Neural crest cell (in vitro differentiated cells): ENCODE measurements around the gene MRPL17. TPM values are rescaled to one million over a fixed set of nuclear protein-coding genes. Genes with fewer than 3 reads are reported as not detected.

Experiments used
- DNase-seq: peaks from one replicate; pipeline ENCODE4 v3.0.0; 2021; ENCODE audit warnings: low read depth, mixed read lengths, low spot score
- H3K27ac Mint-ChIP-seq: one replicate; pipeline ENCODE4 v1.8.0; 2021; ENCODE audit warnings: mild to moderate bottlenecking, mixed read lengths; ENCODE audit not compliant: unreplicated experiment
- H3K27me3 Mint-ChIP-seq: 2 replicates; pipeline ENCODE4 v1.8.0; 2021; ENCODE audit warnings: low read depth, mild to moderate bottlenecking, mixed read lengths
- H3K36me3 Mint-ChIP-seq: 2 replicates; pipeline ENCODE4 v1.8.0; 2021; ENCODE audit warnings: low read depth, mild to moderate bottlenecking, mixed read lengths
- H3K4me1 Mint-ChIP-seq: 2 replicates; pipeline ENCODE4 v1.8.0; 2021; ENCODE audit warnings: mixed read lengths
- H3K4me3 Mint-ChIP-seq: one replicate; pipeline ENCODE4 v1.8.0; 2021; ENCODE audit warnings: mild to moderate bottlenecking, mixed read lengths
- H3K9me3 Mint-ChIP-seq: 2 replicates; pipeline ENCODE4 v1.8.0; 2021; ENCODE audit warnings: mixed read lengths
- total RNA-seq: library from RNA; stranded (reverse); gene quantifications from 2 replicates; pipeline ENCODE4 v1.2.1, GENCODE V29; 2021
- TF ChIP-seq, protein P1 (sequence below): fragments of 200-600 bp; sonication (generic); conservative IDR thresholded peaks from 2 replicates; pipeline ENCODE4 v1.5.0; 2021; ENCODE audit warnings: antibody characterized with exemption, mild to moderate bottlenecking

Gene MRPL17
- total RNA-seq, 1 donor from 2014 or later, result 58.9 TPM

DNA sequence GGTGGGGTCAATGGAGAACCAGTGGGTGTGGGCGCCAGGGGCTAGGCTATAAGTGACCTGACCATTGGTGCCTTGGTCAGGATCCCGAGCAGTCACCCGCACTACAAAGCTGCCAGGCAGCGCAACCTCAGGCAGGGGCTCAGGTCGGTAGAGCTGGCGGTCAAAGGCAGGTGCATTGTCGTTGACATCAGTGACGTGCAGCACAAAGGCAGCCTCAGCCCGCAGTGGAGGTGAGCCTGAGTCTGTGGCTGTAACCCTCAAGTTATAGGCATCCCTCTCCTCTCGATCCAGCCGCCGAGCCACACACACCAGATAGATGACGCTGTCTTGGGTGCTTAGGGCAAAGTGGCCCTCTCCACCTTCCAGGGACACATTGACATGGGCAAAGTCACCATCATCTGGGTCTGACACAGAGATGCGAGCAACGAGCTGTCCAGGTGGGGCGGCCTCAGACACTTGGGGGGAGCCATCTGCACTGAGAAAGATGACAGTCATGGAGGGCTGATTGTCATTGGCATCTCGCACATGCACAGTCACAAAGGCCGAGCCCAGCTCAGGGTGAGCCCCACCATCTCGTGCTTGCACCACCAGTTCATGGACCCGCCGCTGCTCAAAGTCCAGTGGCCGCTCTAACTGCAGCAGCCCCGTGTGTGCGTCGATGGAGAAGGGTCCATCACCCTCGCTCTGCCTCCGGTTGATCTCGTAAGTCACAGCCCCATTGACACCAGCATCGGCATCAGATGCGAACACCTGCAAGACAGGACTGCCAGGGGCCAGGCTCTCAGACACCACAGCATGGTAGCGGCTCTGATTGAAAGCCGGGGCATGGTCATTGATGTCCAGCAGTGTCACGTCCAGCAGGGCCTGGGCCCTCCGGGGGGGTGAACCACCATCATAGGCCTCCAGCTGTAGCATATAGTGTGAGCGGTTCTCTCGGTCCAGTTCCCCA is 42.8 kb downstream of the MRPL17 start:
- DNase-seq, result no peak
- TF ChIP-seq, protein P1, sequence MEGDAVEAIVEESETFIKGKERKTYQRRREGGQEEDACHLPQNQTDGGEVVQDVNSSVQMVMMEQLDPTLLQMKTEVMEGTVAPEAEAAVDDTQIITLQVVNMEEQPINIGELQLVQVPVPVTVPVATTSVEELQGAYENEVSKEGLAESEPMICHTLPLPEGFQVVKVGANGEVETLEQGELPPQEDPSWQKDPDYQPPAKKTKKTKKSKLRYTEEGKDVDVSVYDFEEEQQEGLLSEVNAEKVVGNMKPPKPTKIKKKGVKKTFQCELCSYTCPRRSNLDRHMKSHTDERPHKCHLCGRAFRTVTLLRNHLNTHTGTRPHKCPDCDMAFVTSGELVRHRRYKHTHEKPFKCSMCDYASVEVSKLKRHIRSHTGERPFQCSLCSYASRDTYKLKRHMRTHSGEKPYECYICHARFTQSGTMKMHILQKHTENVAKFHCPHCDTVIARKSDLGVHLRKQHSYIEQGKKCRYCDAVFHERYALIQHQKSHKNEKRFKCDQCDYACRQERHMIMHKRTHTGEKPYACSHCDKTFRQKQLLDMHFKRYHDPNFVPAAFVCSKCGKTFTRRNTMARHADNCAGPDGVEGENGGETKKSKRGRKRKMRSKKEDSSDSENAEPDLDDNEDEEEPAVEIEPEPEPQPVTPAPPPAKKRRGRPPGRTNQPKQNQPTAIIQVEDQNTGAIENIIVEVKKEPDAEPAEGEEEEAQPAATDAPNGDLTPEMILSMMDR, result no peak
- H3K36me3 Mint-ChIP-seq, result no peaks in the 10 kb centered on the region
- H3K4me1 Mint-ChIP-seq, result peaks cover 5% of the 10 kb centered on the region
- H3K4me3 Mint-ChIP-seq, result no peak overlapping the region
- no peaks in the 10 kb centered on the region for H3K27me3 Mint-ChIP-seq
- H3K9me3 Mint-ChIP-seq, result no peaks in the 10 kb centered on the region
- H3K27ac Mint-ChIP-seq, result no peak overlapping the region

DNA sequence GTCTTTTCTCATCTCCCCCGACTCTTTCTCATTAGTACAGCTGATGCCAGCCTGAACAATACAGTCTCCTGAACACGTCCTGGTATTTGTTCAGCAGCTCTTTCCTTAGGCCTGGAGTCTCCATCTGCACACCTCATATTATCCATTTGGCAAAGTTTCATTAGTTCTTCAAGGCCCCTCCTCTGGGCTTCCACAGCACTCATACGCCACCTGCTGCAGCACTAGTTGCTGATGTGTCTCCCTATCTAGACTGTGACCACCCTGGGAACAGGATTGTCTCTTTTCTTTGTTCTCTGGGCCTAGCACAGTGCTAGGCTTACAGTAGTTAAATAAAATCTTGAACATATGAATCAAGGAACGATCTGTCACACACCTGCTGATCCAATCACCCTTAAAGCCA is 44.7 kb downstream of the MRPL17 start:
- TF ChIP-seq, protein P1, result no peak
- no peaks in the 10 kb centered on the region for H3K9me3 Mint-ChIP-seq
- peaks cover 5% of the 10 kb centered on the region for H3K4me1 Mint-ChIP-seq
- no peaks in the 10 kb centered on the region for H3K27me3 Mint-ChIP-seq
- H3K4me3 Mint-ChIP-seq, result no peak overlapping the region
- H3K27ac Mint-ChIP-seq, result no peak overlapping the region
- no peak for DNase-seq
- H3K36me3 Mint-ChIP-seq, result peaks cover under 1% of the 10 kb centered on the region

DNA sequence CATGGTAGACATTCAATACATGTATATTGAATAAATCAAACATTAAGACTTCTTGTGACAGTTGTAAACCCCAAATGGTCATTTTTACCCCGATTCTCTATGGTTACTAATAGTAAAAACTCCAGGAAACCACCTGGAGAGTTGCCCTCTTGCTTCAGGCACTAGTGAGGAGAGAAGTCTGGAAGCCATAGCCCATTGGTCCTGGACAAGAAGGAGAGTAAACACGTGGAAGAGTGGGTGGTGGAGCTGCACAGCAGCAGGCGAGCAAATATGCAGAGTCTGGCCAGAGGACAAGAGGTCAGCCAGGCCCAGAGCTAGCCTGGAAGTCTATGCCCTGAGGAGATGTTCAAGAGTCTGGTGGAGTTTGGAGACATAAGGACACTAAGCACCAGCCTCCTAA is 45.3 kb downstream of the MRPL17 start:
- peaks cover 2% of the 10 kb centered on the region for H3K36me3 Mint-ChIP-seq
- no peak for DNase-seq
- no peaks in the 10 kb centered on the region for H3K27me3 Mint-ChIP-seq
- peaks cover 5% of the 10 kb centered on the region for H3K4me1 Mint-ChIP-seq
- H3K4me3 Mint-ChIP-seq, result no peak overlapping the region
- H3K27ac Mint-ChIP-seq, result no peak overlapping the region
- TF ChIP-seq, protein P1, result no peak
- no peaks in the 10 kb centered on the region for H3K9me3 Mint-ChIP-seq

DNA sequence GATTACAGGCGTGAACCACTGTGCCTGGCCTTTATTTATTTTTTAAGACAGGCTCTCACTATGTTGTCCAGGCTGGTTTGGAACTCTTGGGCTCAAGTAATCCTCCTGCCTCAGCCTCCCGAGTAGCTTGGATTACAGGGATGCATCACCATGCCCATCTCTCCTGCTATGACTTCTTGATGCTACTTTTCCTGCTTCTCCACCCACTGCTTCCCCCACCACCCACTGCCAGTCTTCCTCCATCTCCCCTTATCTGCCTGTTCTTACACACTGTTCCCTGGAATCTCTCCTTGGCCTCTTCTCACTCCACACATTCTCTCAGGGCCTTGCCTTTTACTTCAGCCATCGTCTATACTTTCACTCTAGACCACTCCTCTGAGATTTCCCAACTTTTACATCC is 46.7 kb downstream of the MRPL17 start:
- peaks cover 5% of the 10 kb centered on the region for H3K27me3 Mint-ChIP-seq
- no peak overlapping the region for H3K27ac Mint-ChIP-seq
- no peak overlapping the region for H3K4me3 Mint-ChIP-seq
- peaks cover 5% of the 10 kb centered on the region for H3K4me1 Mint-ChIP-seq
- TF ChIP-seq, protein P1, result no peak
- DNase-seq, result no peak
- no peaks in the 10 kb centered on the region for H3K9me3 Mint-ChIP-seq
- H3K36me3 Mint-ChIP-seq, result peaks cover 8% of the 10 kb centered on the region

DNA sequence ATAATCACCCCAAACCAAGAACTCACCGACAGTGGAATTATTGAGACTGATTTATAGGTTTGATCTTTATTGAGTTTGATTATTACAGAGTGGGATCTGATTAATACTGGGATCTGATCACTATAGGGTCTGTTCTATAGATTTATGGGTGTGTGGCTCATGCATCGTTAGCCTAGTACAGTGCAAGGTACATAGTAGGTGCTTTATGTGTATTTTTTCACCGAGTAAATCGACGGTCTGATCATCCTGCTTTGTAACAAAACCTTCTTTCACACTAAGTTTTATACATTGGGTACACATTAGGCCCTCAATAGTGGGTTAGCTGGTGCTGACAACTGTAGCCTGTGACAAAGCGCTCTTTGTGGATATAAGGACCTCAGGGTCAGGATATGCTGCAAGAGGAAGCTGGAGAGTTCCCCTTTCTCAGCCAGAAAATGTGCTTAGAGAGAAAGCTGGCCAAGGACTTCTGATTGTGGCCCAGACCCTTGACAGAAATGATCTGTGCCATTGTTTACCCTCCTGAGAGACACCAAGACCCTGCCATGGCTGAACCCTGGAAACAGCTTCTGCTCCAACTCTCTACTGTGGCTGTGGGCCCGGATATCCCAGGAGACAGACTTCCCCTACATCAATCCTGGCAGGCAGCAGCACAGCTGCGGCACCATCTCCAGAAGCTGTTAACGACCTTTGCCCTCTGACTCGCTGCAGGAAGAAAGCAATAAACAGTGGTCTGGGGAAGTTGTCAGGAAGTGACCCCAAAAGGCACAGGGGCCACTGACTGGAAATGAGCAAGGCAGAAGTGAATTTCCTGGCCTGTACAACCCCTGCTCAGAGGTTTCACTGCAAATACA is 47.8 kb downstream of the MRPL17 start:
- peaks cover 14% of the 10 kb centered on the region for H3K27me3 Mint-ChIP-seq
- H3K27ac Mint-ChIP-seq, result no peak overlapping the region
- TF ChIP-seq, protein P1, result no peak
- H3K36me3 Mint-ChIP-seq, result peaks cover 17% of the 10 kb centered on the region
- peaks cover 5% of the 10 kb centered on the region for H3K4me1 Mint-ChIP-seq
- H3K4me3 Mint-ChIP-seq, result no peak overlapping the region
- H3K9me3 Mint-ChIP-seq, result no peaks in the 10 kb centered on the region
- DNase-seq, result peak; percentile 39
